ENCODE results near the gene LPIN1.

The LPIN1 gene

DNA sequence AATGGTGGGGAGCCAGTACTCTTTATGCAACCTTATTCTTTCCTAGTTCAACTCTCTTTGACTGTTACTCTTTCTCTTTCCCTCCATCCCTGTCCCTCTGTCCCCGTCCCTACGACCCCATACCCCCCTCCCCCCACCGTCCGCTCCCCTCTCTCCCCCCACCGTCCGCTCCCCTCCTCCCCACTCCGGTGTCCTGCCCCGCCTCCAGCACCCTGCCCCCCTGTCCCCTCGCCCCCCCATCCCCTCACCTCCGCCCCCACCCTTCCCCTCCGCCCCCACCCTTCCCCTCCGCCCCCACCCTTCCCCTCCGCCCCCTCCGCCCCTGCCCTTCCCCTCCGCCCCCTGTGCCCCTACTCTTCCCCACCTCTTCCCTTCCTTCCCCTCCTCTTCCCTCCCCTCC, 128.4 kb downstream of the LPIN1 start:
- no peak for DNase-seq (ENCODE audit: low spot score)
- TF ChIP-seq, protein P1, sequence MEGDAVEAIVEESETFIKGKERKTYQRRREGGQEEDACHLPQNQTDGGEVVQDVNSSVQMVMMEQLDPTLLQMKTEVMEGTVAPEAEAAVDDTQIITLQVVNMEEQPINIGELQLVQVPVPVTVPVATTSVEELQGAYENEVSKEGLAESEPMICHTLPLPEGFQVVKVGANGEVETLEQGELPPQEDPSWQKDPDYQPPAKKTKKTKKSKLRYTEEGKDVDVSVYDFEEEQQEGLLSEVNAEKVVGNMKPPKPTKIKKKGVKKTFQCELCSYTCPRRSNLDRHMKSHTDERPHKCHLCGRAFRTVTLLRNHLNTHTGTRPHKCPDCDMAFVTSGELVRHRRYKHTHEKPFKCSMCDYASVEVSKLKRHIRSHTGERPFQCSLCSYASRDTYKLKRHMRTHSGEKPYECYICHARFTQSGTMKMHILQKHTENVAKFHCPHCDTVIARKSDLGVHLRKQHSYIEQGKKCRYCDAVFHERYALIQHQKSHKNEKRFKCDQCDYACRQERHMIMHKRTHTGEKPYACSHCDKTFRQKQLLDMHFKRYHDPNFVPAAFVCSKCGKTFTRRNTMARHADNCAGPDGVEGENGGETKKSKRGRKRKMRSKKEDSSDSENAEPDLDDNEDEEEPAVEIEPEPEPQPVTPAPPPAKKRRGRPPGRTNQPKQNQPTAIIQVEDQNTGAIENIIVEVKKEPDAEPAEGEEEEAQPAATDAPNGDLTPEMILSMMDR (IDR thresholded peaks at IDR 0.05; ENCODE audit: extremely low read depth, missing control alignments) = no peak

DNA sequence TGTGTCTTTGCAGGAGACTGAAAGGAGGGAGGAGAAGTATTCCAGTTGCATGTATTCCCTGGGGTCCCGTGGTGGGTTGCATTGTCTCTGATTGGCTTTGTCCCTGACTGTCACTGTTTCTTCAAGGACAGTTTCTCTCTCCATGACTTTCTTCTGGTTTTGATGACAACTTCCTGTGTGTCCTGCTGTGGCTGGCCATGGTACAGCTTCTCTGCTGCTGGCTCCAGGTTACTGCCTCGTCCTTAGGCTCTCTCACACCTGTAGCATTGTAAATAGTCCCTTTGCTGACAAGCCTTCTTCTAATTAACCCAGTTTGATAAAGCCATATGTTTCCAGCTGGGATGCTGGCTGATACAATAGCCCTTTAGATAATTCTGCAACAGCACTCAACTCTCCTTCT, 129.0 kb downstream of the LPIN1 start:
- TF ChIP-seq, protein P1 (IDR thresholded peaks at IDR 0.05; ENCODE audit: extremely low read depth, missing control alignments) = no peak
- DNase-seq (ENCODE audit: low spot score) = no peak

DNA sequence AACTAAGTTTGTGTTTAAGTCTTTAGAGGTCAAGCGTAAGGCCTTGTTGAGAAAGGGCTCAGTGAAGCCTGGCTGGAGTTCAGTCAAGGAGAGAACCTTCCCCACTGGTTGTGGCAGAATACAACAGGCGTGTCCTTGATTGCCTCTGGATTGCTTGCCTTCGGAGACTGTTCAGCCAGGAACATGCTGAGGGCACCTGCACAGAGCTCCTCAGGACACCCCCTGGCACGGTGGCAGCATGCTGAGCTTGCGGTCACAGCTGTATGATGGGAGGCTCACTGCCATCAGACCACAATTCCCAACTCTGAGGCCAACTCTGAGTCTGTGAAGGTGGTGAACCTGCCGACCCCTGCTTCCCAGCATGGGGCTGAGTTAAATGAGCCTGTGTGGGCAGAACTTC, 130.0 kb downstream of the LPIN1 start:
- TF ChIP-seq, protein P1 (IDR thresholded peaks at IDR 0.05; ENCODE audit: extremely low read depth, missing control alignments) = no peak

DNA sequence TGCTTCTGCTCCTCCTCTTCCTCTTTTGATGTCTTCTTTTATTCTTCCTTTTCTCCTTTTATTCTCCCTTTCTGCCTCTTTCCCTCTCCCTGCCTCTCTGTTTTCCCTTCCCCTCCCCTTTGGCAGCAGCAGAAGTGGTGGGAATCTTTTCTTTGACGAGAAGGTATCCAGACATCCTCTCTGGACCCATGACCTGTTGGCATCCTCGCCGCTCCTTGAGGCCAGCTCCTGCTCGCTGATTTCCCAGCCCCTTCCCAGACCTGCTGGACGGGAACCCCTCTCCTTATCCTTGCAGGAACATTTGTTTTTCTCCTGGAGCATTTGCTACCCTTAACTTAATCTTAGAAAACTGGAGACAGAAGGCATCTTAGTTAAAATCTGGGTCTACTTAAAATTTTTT, 130.5 kb downstream of the LPIN1 start:
- no peak for DNase-seq (ENCODE audit: low spot score)

More for the DNA sequence above, 130.0 kb downstream of the LPIN1 start:
- no peak for DNase-seq (ENCODE audit: low spot score)

More for the DNA sequence above, 130.5 kb downstream of the LPIN1 start:
- TF ChIP-seq, protein P1 (IDR thresholded peaks at IDR 0.05; ENCODE audit: extremely low read depth, missing control alignments) = no peak
